Liver (tissue), 9 donors: Measurements from ENCODE around the gene PCDHGA7. TPM values are rescaled to one million over a fixed set of nuclear protein-coding genes. Genes with fewer than 3 reads are reported as not detected.
"Not testable (repeated sequence)": the region's sequence is repeated elsewhere in the genome, so short reads cannot be mapped to it uniquely, and the experiment has no call there.

Experiments used
- DNase-seq: peaks from one replicate; pipeline ENCODE4 v3.0.0-alpha.2; 2017; ENCODE audit warnings: low spot score
- H3K27ac ChIP-seq, 2 donors: one replicate each; pipeline ENCODE4 v1.7.0; 2013; ENCODE audit warnings: inconsistent platforms in 2 of 2, low read length in 2 of 2, control low read depth in 1 of 2, low read depth in 1 of 2, mild to moderate bottlenecking in 1 of 2
- H3K27me3 ChIP-seq, 4 donors: one replicate each; pipeline versions ENCODE4 v1.6.1 to v1.7.0; 2013; ENCODE audit warnings: low read length in 3 of 4, inconsistent platforms in 1 of 4, mild to moderate bottlenecking in 1 of 4, moderate library complexity in 1 of 4; ENCODE audit not compliant: control insufficient read depth in 4 of 4, insufficient read depth in 4 of 4
- H3K36me3 ChIP-seq, 4 donors: one replicate each; pipeline versions ENCODE4 v1.6.1 to v1.7.0; 2013; ENCODE audit warnings: low read length in 3 of 4, mild to moderate bottlenecking in 3 of 4, low read depth in 1 of 4, moderate library complexity in 1 of 4; ENCODE audit not compliant: control insufficient read depth in 4 of 4, insufficient read depth in 3 of 4
- H3K4me1 ChIP-seq, 4 donors: one replicate each; pipeline versions ENCODE4 v1.6.1 to v1.7.0; 2013; ENCODE audit warnings: low read length in 3 of 4, mild to moderate bottlenecking in 3 of 4, moderate library complexity in 1 of 4; ENCODE audit not compliant: control insufficient read depth in 4 of 4, insufficient read depth in 4 of 4
- H3K4me3 ChIP-seq, 3 donors: one replicate each; pipeline versions ENCODE4 v1.6.1 to v1.7.0; 2013; ENCODE audit warnings: low read length in 3 of 3, control low read depth in 1 of 3, low read depth in 1 of 3, mild to moderate bottlenecking in 1 of 3
- H3K9ac ChIP-seq, 2 donors: one replicate each; pipeline ENCODE4 v1.7.0; 2013; ENCODE audit warnings: low read length in 2 of 2, mild to moderate bottlenecking in 2 of 2, moderate library complexity in 2 of 2, control low read depth in 1 of 2, low read depth in 1 of 2
- H3K9me3 ChIP-seq, 4 donors: one replicate each; pipeline versions ENCODE4 v1.6.1 to v1.7.0; 2013; ENCODE audit warnings: low read length in 3 of 4; ENCODE audit not compliant: control insufficient read depth in 4 of 4
- GABPA ChIP-seq, 2 donors: IDR thresholded peaks in 1 of 2; conservative IDR thresholded peaks in 1 of 2; 2 replicates each; pipeline ENCODE4 v1.6.1; 2016; ENCODE audit warnings: antibody characterized with exemption in 2 of 2, mild to moderate bottlenecking in 1 of 2, moderate library complexity in 1 of 2
- HNF4G ChIP-seq: IDR thresholded peaks from 2 replicates; pipeline ENCODE4 v1.6.1; 2016; ENCODE audit warnings: antibody characterized with exemption
- RAD21 ChIP-seq, 2 donors: IDR thresholded peaks; 2 replicates each; pipeline ENCODE4 v1.6.1; 2016; ENCODE audit warnings: antibody characterized with exemption in 2 of 2, mild to moderate bottlenecking in 2 of 2
- WGBS: extraction: QIAGEN DNeasy Blood & Tissue Kit; methylation state at CpG from one replicate; pipeline ENCODE4 v1.1.7; 2013; 5-methylcytosine and 5-hydroxymethylcytosine counted together
- polyA plus RNA-seq, 2 donors: library from polyadenylated mRNA; stranded (reverse) in 1 of 2; unstranded in 1 of 2; fragments of 200-250 nt in 1 of 2; fragments of >200 nt in 1 of 2; fragmentation: Nextera tagmentation in 1 of 2; extraction: Ambion mirVana in 1 of 2; gene quantifications; one replicate each; pipeline versions ENCODE4 v1.2.1 to v1.2.3, GENCODE V29; 2013 to 2015
- total RNA-seq, 2 donors: library from RNA; depleted of rRNA; stranded (reverse); fragments of >200 nt; gene quantifications; one replicate each; pipeline ENCODE4 v1.2.3, GENCODE V29; 2014
- TF ChIP-seq, protein P1 (sequence below): fragments of 150-350 bp; IDR thresholded peaks from 2 replicates; pipeline ENCODE4 v1.5.1; 2017; ENCODE audit warnings: improper control_type of control experiment, low read depth, low read length; ENCODE audit not compliant: missing input control
- donor health status: healthy.
- donor health status: healthy.
- donor health status: healthy.
- donor health status: healthy.
- donor health status: healthy.

The PCDHGA7 gene
- total and polyA plus RNA-seq, 4 donors, result 0.19 to 0.67 (median 0.21) TPM

- no peak for TF ChIP-seq HNF4G
These were observed 30.5 kb downstream of the PCDHGA7 start, which contains the start of gene PCDHGA10 (continued) for GRCh38 chr5:141412854-141413539.

- no peak for DNase-seq
- Histone ChIP-seq H3K27ac (peak overlapping the region in 1 of 2 donors; percentile 44), H3K9ac (no peak overlapping the region), H3K4me1 (peaks cover 0 to 6% (median 2%) of the 10 kb centered on the region in 4 donors), H3K36me3 (no peaks in the 10 kb centered on the region), H3K9me3 (peaks cover 31 to 67% (median 32%) of the 10 kb centered on the region in 4 donors), H3K27me3 (peaks cover 0 to 2% (median 0%) of the 10 kb centered on the region in 4 donors), H3K4me3 (peak overlapping the region; percentile 38 to 83 (median 68))
- WGBS, result 14% methylated on average over 25 of the region's 25 CpGs
- peak in 1 of 2 donors; percentile 16 for TF ChIP-seq GABPA (IDR thresholded peaks at IDR 0.05 in 1 of 2, conservative IDR thresholded peaks at IDR 0.05 in 1 of 2)
- TF ChIP-seq, protein P1, sequence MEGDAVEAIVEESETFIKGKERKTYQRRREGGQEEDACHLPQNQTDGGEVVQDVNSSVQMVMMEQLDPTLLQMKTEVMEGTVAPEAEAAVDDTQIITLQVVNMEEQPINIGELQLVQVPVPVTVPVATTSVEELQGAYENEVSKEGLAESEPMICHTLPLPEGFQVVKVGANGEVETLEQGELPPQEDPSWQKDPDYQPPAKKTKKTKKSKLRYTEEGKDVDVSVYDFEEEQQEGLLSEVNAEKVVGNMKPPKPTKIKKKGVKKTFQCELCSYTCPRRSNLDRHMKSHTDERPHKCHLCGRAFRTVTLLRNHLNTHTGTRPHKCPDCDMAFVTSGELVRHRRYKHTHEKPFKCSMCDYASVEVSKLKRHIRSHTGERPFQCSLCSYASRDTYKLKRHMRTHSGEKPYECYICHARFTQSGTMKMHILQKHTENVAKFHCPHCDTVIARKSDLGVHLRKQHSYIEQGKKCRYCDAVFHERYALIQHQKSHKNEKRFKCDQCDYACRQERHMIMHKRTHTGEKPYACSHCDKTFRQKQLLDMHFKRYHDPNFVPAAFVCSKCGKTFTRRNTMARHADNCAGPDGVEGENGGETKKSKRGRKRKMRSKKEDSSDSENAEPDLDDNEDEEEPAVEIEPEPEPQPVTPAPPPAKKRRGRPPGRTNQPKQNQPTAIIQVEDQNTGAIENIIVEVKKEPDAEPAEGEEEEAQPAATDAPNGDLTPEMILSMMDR, result no peak
These were observed 31.1 kb downstream of the PCDHGA7 start for GRCh38 chr5:141413540-141414069.

DNA sequence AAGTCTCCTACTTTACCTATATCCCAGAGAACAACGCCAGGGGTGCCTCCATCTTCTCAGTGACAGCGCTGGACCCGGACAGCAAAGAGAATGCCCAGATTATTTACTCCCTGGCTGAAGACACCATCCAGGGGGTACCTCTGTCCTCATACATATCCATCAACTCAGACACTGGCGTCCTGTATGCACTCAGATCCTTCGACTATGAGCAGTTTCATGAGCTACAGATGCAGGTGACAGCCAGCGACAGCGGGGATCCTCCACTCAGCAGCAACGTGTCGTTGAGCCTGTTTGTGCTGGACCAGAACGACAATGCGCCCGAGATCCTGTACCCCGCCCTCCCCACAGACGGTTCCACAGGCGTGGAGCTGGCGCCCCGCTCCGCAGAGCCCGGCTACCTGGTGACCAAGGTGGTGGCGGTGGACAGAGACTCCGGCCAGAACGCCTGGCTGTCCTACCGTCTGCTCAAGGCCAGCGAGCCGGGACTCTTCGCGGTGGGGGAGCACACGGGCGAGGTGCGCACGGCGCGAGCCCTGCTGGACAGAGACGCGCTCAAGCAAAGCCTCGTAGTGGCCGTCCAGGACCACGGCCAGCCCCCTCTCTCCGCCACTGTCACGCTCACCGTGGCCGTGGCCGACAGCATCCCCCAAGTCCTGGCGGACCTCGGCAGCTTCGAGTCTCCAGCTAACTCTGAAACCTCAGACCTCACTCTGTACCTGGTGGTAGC is 32.2 kb downstream of the PCDHGA7 start:
- H3K27ac ChIP-seq, H3K9ac ChIP-seq, DNase-seq, H3K36me3 ChIP-seq, H3K4me1 ChIP-seq, H3K27me3 ChIP-seq: not testable (repeated sequence)
- 51% methylated on average over 46 of the region's 46 CpGs for WGBS
- peak overlapping the region in 2 of 3 donors; percentile 42 to 83 for H3K4me3 ChIP-seq
- peaks cover 35 to 67% (median 37%) of the 10 kb centered on the region in 4 donors for H3K9me3 ChIP-seq

DNA sequence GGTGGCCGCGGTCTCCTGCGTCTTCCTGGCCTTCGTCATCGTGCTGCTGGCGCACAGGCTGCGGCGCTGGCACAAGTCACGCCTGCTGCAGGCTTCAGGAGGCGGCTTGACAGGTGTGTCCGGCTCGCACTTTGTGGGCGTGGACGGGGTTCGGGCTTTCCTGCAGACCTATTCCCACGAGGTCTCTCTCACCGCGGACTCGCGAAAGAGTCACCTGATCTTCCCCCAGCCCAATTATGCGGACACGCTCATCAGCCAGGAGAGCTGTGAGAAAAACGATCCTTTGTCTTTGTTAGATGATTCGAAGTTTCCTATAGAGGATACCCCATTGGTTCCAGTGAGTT is 32.7 kb downstream of the PCDHGA7 start:
- not testable (repeated sequence) for H3K9ac ChIP-seq, DNase-seq, H3K27ac ChIP-seq, H3K27me3 ChIP-seq, H3K4me1 ChIP-seq, H3K36me3 ChIP-seq, H3K4me3 ChIP-seq
- H3K9me3 ChIP-seq, result peaks cover 33 to 66% (median 36%) of the 10 kb centered on the region in 4 donors
- WGBS, result 48% methylated on average over 24 of the region's 24 CpGs

GRCh38 chr5:141417494-141418172 is 35.1 kb downstream of the PCDHGA7 start, which contains the start of gene PCDHGB7:
PCDHGB7 (plus strand) TSS chr5:141417677; CDS start chr5:141417860, 183 bp downstream.
- 12% methylated on average over 47 of the region's 47 CpGs for WGBS
- not testable (repeated sequence) for H3K27me3 ChIP-seq, H3K27ac ChIP-seq, H3K36me3 ChIP-seq, H3K9ac ChIP-seq, H3K4me1 ChIP-seq
- peak within 1 kb of the TSS; percentile 32 to 67 (median 48) for H3K4me3 ChIP-seq
- TF ChIP-seq, protein P1, result peak; percentile 64
- peak; percentile 73 to 80 for TF ChIP-seq RAD21 (IDR thresholded peaks at IDR 0.05)
- peak; percentile 53 for DNase-seq
- H3K9me3 ChIP-seq, result peaks cover 41 to 77% (median 52%) of the 10 kb centered on the region in 4 donors
